A673 (cell line): ENCODE results near the gene TBCE.

ENCODE experiments used
- CTCF ChIP-seq: fragments of 300-800, 200-600 bp; sonication (generic); conservative IDR thresholded peaks from 2 replicates; pipeline ENCODE4 v1.5.1; 2017; ENCODE audit warnings: low read depth, mild to moderate bottlenecking, antibody characterized with exemption, low read length, moderate library complexity, mixed read lengths
- EZH2 ChIP-seq: fragments of 200-600 bp; sonication (generic); IDR thresholded peaks from 2 replicates; pipeline ENCODE4 v1.6.1; 2017; ENCODE audit warnings: borderline replicate concordance, low read depth, mild to moderate bottlenecking, mixed read lengths, antibody characterized with exemption, low read length; ENCODE audit not compliant: poor library complexity, severe bottlenecking

DNA sequence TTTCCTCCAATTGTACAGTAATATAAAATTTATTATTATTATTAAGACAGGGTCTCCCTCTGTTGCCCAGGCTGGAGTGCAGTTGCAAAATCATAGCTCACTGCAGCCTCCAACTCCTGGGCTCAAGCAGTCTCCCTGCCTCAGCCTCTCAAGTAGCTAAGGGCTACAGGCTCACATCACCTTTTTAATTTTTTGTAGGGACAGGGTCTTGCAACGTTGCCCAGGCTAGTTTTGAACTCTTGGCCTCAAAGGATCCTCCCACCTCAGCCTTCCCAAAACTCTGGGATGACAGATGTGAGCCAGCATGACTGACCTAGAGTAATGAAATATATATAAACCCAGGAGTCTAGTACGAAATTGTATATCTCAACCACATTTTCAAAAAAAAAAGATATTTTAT, 87.9 kb downstream of the TBCE start:
- TF ChIP-seq EZH2, result no peak
- no peak for TF ChIP-seq CTCF
